SK-N-SH (cell line): Measurements from ENCODE around the gene CIAO2A. TPM values are rescaled to one million over a fixed set of nuclear protein-coding genes. Genes with fewer than 3 reads are reported as not detected.

Experiments
- CTCF ChIA-PET: fragments of 300-600, 350-600 bp; formaldehyde crosslinking; extraction: SDS; loops from one replicate; lab custom pipeline; 2021; lab: Yijun Ruan, JAX
- POLR2A ChIA-PET: fragments of 350-600 bp; sonication (Branson Sonifier 250); formaldehyde crosslinking; extraction: SDS; loops from one replicate; lab custom pipeline; 2020; ENCODE audit warnings: antibody characterized with exemption, inconsistent platforms; lab: Yijun Ruan, JAX
- DNase-seq: peaks from one replicate; pipeline ENCODE4 v3.0.0; 2012
- H2AFZ ChIP-seq: fragments of 200-600 bp; sonication (generic); 2 replicates; pipeline ENCODE4 v1.8.1; 2016; ENCODE audit warnings: antibody characterized with exemption, mild to moderate bottlenecking, low read depth
- H3F3A ChIP-seq: fragments of 200-600 bp; sonication (generic); replicated peaks from 2 replicates; pipeline ENCODE3; 2016; ENCODE audit warnings: antibody characterized with exemption, mild to moderate bottlenecking; ENCODE audit not compliant: insufficient read depth
- H3K27ac ChIP-seq, 2 experiments: fragments of 200-500 bp in 1 of 2; fragments of 200-600 bp in 1 of 2; sonication (Bioruptor generic) in 1 of 2; sonication (generic), shearing (Covaris generic) in 1 of 2; 2 replicates each; pipeline versions ENCODE4 v1.5.1 to v1.6.1; 2014 to 2016; ENCODE audit warnings: low read depth in 2 of 2, inconsistent platforms in 1 of 2, low read length in 1 of 2, mild to moderate bottlenecking in 1 of 2, mixed read lengths in 1 of 2
- H3K27me3 ChIP-seq: fragments of 200-600 bp; sonication (generic), shearing (Covaris generic); 2 replicates; pipeline ENCODE4 v1.6.1; 2016; ENCODE audit warnings: mixed run types; ENCODE audit not compliant: insufficient read depth
- H3K36me3 ChIP-seq, 2 experiments: fragments of 200-500 bp in 1 of 2; fragments of 200-600 bp in 1 of 2; sonication (Bioruptor generic) in 1 of 2; sonication (generic) in 1 of 2; replicated peaks in 1 of 2; 2 replicates each; pipeline versions ENCODE3 to v1.5.1; 2014 to 2016; ENCODE audit warnings: low read length in 1 of 2, mild to moderate bottlenecking in 1 of 2; ENCODE audit not compliant: insufficient read depth in 2 of 2, control insufficient read depth in 1 of 2
- H3K4me1 ChIP-seq, 2 experiments: fragments of 200-500 bp in 1 of 2; fragments of 200-600 bp in 1 of 2; sonication (Bioruptor generic) in 1 of 2; sonication (generic), shearing (Covaris generic) in 1 of 2; 2 replicates each; pipeline versions ENCODE4 v1.5.1 to v1.6.1; 2014 to 2016; ENCODE audit warnings: low read depth in 1 of 2, low read length in 1 of 2, mixed run types in 1 of 2; ENCODE audit not compliant: insufficient read depth in 2 of 2, control insufficient read depth in 1 of 2
- H3K4me2 ChIP-seq: fragments of 200-600 bp; sonication (generic), shearing (Covaris generic); 2 replicates; pipeline ENCODE4 v1.6.1; 2017; ENCODE audit warnings: mixed run types
- H3K4me3 ChIP-seq, 2 experiments: fragments of 200-500 bp in 1 of 2; fragments of 200-600 bp in 1 of 2; sonication (Bioruptor generic) in 1 of 2; sonication (generic), shearing (Covaris generic) in 1 of 2; 2 replicates each; pipeline versions ENCODE4 v1.5.1 to v1.8.1; 2014 to 2016; ENCODE audit warnings: low read depth in 2 of 2, inconsistent platforms in 1 of 2, low read length in 1 of 2, mild to moderate bottlenecking in 1 of 2, mixed read lengths in 1 of 2, moderate library complexity in 1 of 2
- H3K79me2 ChIP-seq: fragments of 200-600 bp; sonication (generic); 2 replicates; pipeline ENCODE4 v1.8.1; 2017; ENCODE audit warnings: mild to moderate bottlenecking; ENCODE audit not compliant: insufficient read depth
- H3K9ac ChIP-seq: fragments of 200-600 bp; sonication (generic); 2 replicates; pipeline ENCODE4 v1.6.1; 2017; ENCODE audit warnings: mixed run types
- H3K9me2 ChIP-seq: fragments of 200-600 bp; sonication (generic); 2 replicates; pipeline ENCODE4 v1.6.1; 2017; ENCODE audit warnings: mixed run types
- H3K9me3 ChIP-seq: fragments of 200-600 bp; sonication (generic); 2 replicates; pipeline ENCODE4 v1.6.1; 2017; ENCODE audit warnings: mixed run types, mild to moderate bottlenecking, moderate library complexity
- H4K20me1 ChIP-seq: fragments of 200-600 bp; sonication (generic); 2 replicates; pipeline ENCODE4 v1.6.1; 2017; ENCODE audit warnings: mild to moderate bottlenecking, mixed run types; ENCODE audit not compliant: insufficient read depth
- CHD2 ChIP-seq: fragments of 150-350 bp; IDR thresholded peaks from 2 replicates; pipeline ENCODE4 v1.6.1; 2018; ENCODE audit warnings: low read length; ENCODE audit not compliant: partially characterized antibody
- GABPA ChIP-seq: IDR thresholded peaks from 2 replicates; pipeline ENCODE4 v1.4.0; 2012; ENCODE audit warnings: low read depth, mild to moderate bottlenecking
- GATA2 ChIP-seq: sonication (generic); formaldehyde crosslinking; IDR thresholded peaks from 2 replicates; pipeline ENCODE4 v1.5.0; 2020; ENCODE audit warnings: mild to moderate bottlenecking, missing genetic modification reagents
- JUND ChIP-seq: IDR thresholded peaks from 2 replicates; pipeline ENCODE4 v1.4.0; 2012
- MXI1 ChIP-seq: IDR thresholded peaks from 2 replicates; pipeline ENCODE4 v1.6.1; 2012; ENCODE audit warnings: mild to moderate bottlenecking, low read depth, low read length, improper control_type of control experiment
- NFIC ChIP-seq: IDR thresholded peaks from 2 replicates; pipeline ENCODE4 v1.4.0; 2012; ENCODE audit warnings: borderline replicate concordance
- NRF1 ChIP-seq: IDR thresholded peaks from 2 replicates; pipeline ENCODE4 v1.6.1; 2012; ENCODE audit warnings: low read depth, mild to moderate bottlenecking, low read length
- POLR2AphosphoS5 ChIP-seq: IDR thresholded peaks from 2 replicates; pipeline ENCODE4 v1.6.1; 2012; ENCODE audit warnings: low read depth, low read length
- RAD21 ChIP-seq: IDR thresholded peaks from 2 replicates; pipeline ENCODE4 v1.6.1; 2012; ENCODE audit warnings: mild to moderate bottlenecking, low read length
- RFX5 ChIP-seq: IDR thresholded peaks from 2 replicates; pipeline ENCODE4 v1.6.1; 2012; ENCODE audit warnings: mild to moderate bottlenecking, improper control_type of control experiment, low read length
- RXRA ChIP-seq: IDR thresholded peaks from 2 replicates; pipeline ENCODE4 v1.4.0; 2012; ENCODE audit warnings: low read depth, mild to moderate bottlenecking, borderline replicate concordance
- SMC3 ChIP-seq: IDR thresholded peaks from 2 replicates; pipeline ENCODE4 v1.6.1; 2012; ENCODE audit warnings: low read depth, low read length, improper control_type of control experiment
- TCF12 ChIP-seq: IDR thresholded peaks from 2 replicates; pipeline ENCODE4 v1.4.0; 2012
- USF2 ChIP-seq: fragments of 150-350 bp; IDR thresholded peaks from 2 replicates; pipeline ENCODE4 v1.6.1; 2017; ENCODE audit warnings: antibody characterized with exemption, low read length, low read depth, borderline replicate concordance
- YY1 ChIP-seq: IDR thresholded peaks from 2 replicates; pipeline ENCODE4 v1.4.0; 2012; ENCODE audit warnings: low read depth, mild to moderate bottlenecking
- WGBS: methylation state at CpG from one replicate; pipeline ENCODE4 v1.1.6; 2017; ENCODE audit warnings: low lambda C conversion rate; 5-methylcytosine and 5-hydroxymethylcytosine counted together
- polyA plus RNA-seq, 3 experiments: library from polyadenylated mRNA; depleted of rRNA; stranded (reverse); fragments of >200 nt; gene quantifications; 2 replicates each; pipeline ENCODE4 v1.2.3, GENCODE V29; 2012
- TF ChIP-seq, protein P1 (sequence below): IDR thresholded peaks from 2 replicates; pipeline ENCODE4 v1.4.0; 2012; ENCODE audit warnings: low read depth
- TF ChIP-seq, protein P2 (sequence below): IDR thresholded peaks from 2 replicates; pipeline ENCODE4; 2012
- TF ChIP-seq, protein P3 (sequence below): IDR thresholded peaks from 2 replicates; pipeline ENCODE4 v1.4.0; 2012; ENCODE audit warnings: low read depth, borderline replicate concordance

CIAO2A gene
- polyA plus RNA-seq, 1 of the 3 experiments (the other 2 are of a cell fraction) = 65.3 TPM

DNA sequence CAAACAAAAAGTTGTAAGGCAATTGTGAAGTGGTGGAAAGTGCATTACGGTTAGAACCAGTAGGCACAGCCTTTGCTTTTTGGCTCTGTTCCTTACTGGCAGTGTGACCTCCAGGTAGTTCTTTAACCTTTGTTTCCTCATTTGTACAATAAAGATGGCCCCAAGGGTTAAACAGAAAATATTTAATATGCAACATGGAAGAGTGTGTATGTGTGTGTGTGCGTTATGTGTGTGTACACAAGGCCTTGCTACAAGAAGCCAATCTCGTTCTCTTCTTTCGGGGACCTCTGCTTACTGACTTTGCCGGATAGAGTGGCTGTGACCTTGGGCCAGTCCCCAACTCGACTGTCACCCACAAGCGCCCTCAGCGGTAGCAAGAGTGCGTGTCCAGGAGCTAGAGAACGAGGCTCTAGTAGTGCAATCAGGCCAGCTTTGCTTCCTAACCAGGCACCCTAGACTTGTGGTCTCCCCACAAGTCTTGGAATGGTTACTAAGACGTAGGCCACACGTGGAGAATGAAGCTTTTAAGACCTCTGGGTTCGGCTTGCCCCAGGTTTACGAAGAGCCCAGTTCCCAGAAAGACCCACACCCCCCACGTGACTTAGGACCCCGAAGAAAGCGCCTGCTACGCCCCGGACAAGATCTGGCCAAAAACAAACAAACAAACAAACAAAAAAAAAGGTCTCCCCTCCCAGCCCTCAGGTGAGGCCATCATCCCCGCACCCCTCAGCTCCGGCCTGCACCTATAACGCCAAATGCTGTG lies 593 bp downstream of the CIAO2A start:
- H3K36me3 ChIP-seq = peaks cover 7 to 16% of the 10 kb centered on the region in 2 experiments
- peak; percentile 57 for DNase-seq
- WGBS = 3% methylated on average over 21 of the region's 22 CpGs
- no peaks in the 10 kb centered on the region for H3K9me2 ChIP-seq
- H3K9ac ChIP-seq = peak overlapping the region; percentile 86
- ChIA-PET CTCF (interaction anchor here (1.2 to 2.9 kb wide), 4 partner anchors 22 to 61 kb away, joined by 4 to 19 read pairs (median 6); no protein-coding TSS in a partner anchor), POLR2A (interaction anchor here (0.6 to 2.0 kb wide), 9 partner anchors 9 to 367 kb away, joined by 3 to 11 read pairs (median 4); partner anchors contain the start of genes PPIB, TRIP4 and ZNF609)
- TF ChIP-seq TCF12 (no peak), NRF1 (no peak), RFX5 (no peak), RAD21 (no peak), YY1 (no peak), SMC3 (no peak), JUND (no peak), GABPA (no peak), NFIC (no peak), POLR2AphosphoS5 (no peak), CHD2 (no peak), RXRA (no peak), MXI1 (peak; percentile 74; the same call in 1 of the 2 replicates), USF2 (0 out of 2 replicates have a peak, but pooled peaks have one; percentile 28), GATA2 (CRISPR knock-in tag) (no peak)
- TF ChIP-seq, protein P1, sequence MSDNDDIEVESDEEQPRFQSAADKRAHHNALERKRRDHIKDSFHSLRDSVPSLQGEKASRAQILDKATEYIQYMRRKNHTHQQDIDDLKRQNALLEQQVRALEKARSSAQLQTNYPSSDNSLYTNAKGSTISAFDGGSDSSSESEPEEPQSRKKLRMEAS = no peak
- TF ChIP-seq, protein P2, sequence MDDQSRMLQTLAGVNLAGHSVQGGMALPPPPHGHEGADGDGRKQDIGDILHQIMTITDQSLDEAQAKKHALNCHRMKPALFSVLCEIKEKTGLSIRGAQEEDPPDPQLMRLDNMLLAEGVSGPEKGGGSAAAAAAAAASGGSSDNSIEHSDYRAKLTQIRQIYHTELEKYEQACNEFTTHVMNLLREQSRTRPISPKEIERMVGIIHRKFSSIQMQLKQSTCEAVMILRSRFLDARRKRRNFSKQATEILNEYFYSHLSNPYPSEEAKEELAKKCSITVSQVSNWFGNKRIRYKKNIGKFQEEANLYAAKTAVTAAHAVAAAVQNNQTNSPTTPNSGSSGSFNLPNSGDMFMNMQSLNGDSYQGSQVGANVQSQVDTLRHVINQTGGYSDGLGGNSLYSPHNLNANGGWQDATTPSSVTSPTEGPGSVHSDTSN = no peak
- TF ChIP-seq, protein P3, sequence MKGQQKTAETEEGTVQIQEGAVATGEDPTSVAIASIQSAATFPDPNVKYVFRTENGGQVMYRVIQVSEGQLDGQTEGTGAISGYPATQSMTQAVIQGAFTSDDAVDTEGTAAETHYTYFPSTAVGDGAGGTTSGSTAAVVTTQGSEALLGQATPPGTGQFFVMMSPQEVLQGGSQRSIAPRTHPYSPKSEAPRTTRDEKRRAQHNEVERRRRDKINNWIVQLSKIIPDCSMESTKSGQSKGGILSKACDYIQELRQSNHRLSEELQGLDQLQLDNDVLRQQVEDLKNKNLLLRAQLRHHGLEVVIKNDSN = peak; percentile 83
- H3F3A ChIP-seq = peaks cover 21% of the 10 kb centered on the region
- H3K4me2 ChIP-seq = peak overlapping the region; percentile 92
- H3K79me2 ChIP-seq = peaks cover 88% of the 10 kb centered on the region
- H3K4me1 ChIP-seq = peaks cover 15 to 23% of the 10 kb centered on the region in 2 experiments; a peak in 3 of 4 replicates
- H2AFZ ChIP-seq = peak overlapping the region; percentile 71
- peaks cover 17% of the 10 kb centered on the region for H4K20me1 ChIP-seq
- peak overlapping the region; percentile 91 to 99 for H3K4me3 ChIP-seq
- H3K27me3 ChIP-seq = no peaks in the 10 kb centered on the region
- H3K9me3 ChIP-seq = no peaks in the 10 kb centered on the region
- H3K27ac ChIP-seq = peak overlapping the region; percentile 94 to 98
